C4-2B (cell line): ENCODE data around the gene KIF4B.

Experiments used
- H3K27ac ChIP-seq: fragments of 450-650 bp; 2 replicates; pipeline ENCODE4 v1.5.1; 2017
- CTCF ChIP-seq: fragments of 450-650 bp; conservative IDR thresholded peaks from 2 replicates; pipeline ENCODE4 v1.5.1; 2017; ENCODE audit warnings: mild to moderate bottlenecking
- ZFX ChIP-seq: fragments of 450-650 bp; IDR thresholded peaks from 2 replicates; pipeline ENCODE4 v1.6.1; 2017

The KIF4B gene

GRCh38 chr5:155010881-155011280, 2.7 kb upstream of the KIF4B start:
- TF ChIP-seq ZFX (no peak), CTCF (no peak)
- no peak overlapping the region for H3K27ac ChIP-seq

- TF ChIP-seq CTCF, result no peak
- no peak for TF ChIP-seq ZFX
- H3K27ac ChIP-seq, result no peak overlapping the region
Observed at GRCh38 chr5:155015239-155015638, 1.7 kb downstream of the KIF4B start.

- no peak for TF ChIP-seq CTCF
- no peak for TF ChIP-seq ZFX
- no peak overlapping the region for H3K27ac ChIP-seq
Observed at GRCh38 chr5:155017610-155018009, 4.1 kb downstream of the KIF4B start.

GRCh38 chr5:155019601-155020226, 6.2 kb downstream of the KIF4B start:
- TF ChIP-seq ZFX (no peak), CTCF (no peak)
- H3K27ac ChIP-seq, result no peak overlapping the region

- TF ChIP-seq CTCF, result no peak
- TF ChIP-seq ZFX, result no peak
- H3K27ac ChIP-seq, result no peak overlapping the region
Observed at GRCh38 chr5:155021842-155022241, 8.3 kb downstream of the KIF4B start.

GRCh38 chr5:155023320-155023719, 9.8 kb downstream of the KIF4B start:
- TF ChIP-seq CTCF (no peak), ZFX (no peak)
- no peak overlapping the region for H3K27ac ChIP-seq

GRCh38 chr5:155024015-155024414, 10.5 kb downstream of the KIF4B start:
- no peak overlapping the region for H3K27ac ChIP-seq
- no peak for TF ChIP-seq ZFX
- no peak for TF ChIP-seq CTCF
